Kidney epithelial cell (primary cell): ENCODE data around the gene LIMK1. TPM values are rescaled to one million over a fixed set of nuclear protein-coding genes. Genes with fewer than 3 reads are reported as not detected.
A peak's percentile ranks its signal among the peaks of the same experiment; 100 is the strongest.

Experiments
- DNase-seq: peaks from one replicate; pipeline ENCODE4 v3.0.0-alpha.2; 2010; ENCODE audit warnings: low read depth
- H3K27me3 ChIP-seq: 2 replicates; pipeline ENCODE4 v1.6.0; 2011; ENCODE audit warnings: low read length; ENCODE audit not compliant: control insufficient read depth, insufficient read depth
- H3K36me3 ChIP-seq: 2 replicates; pipeline ENCODE4 v1.5.1; 2011; ENCODE audit warnings: low read length; ENCODE audit not compliant: control insufficient read depth, insufficient read depth
- H3K4me3 ChIP-seq: 2 replicates; pipeline ENCODE4 v1.5.1; 2011; ENCODE audit warnings: low read depth, mild to moderate bottlenecking, control low read depth, low read length
- CTCF ChIP-seq: IDR thresholded peaks from 2 replicates; pipeline ENCODE4 v1.5.1; 2011; ENCODE audit warnings: mild to moderate bottlenecking, moderate library complexity, low read length, control low read depth, inconsistent platforms; ENCODE audit not compliant: insufficient read depth, poor library complexity, severe bottlenecking
- total RNA-seq: library from RNA; depleted of rRNA; stranded (reverse); fragments of >200 nt; gene quantifications from 2 replicates; pipeline ENCODE4 v1.2.3, GENCODE V29; 2015

LIMK1 gene
- total RNA-seq, 1 donor from 2014 or later = 61.1 TPM

DNA sequence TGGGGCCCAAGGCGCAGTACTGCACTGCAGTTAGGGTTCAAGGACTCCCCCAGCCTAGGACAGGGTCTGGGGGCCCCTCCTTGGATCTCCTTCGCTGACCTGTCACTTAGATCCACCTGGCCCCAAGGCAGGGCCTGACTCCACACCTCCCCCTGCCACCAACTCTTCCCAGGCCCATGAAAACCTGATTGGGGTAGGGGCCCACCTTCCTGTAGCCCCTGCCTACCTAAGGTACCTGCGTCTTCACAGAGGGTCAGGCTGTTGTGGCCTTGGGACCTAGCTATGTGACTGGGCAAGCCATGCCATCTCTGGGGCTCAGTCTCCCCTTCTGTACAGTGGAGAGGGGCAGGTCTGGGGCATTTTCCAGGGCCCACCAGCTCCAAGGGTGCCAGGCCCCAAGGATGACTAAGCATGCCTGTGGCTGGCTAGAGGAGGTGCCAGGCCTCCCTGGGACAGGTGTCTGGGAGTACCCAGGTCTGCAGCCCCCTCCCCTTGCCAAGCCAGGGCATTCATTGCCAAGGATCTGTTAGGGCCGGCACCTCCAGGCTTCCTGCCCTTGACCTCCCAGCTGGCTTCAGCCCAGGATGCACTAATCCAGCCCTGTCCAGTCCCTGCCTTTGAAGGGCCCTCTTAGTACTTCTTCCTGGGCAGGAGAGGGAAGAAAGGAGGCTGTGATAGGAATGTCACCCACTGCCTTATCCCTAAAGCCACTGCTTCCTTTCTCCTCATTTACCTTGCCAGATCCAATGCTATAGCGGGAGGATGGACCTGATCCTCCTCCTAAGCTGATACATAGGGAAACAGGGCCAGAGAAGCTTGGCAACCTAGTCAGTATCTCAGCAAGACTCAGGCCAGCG lies 1.3 kb downstream of the LIMK1 start:
- DNase-seq = no peak
- peak overlapping the region; percentile 77 for H3K4me3 ChIP-seq
- no peak for TF ChIP-seq CTCF
- peaks cover 5% of the 10 kb centered on the region for H3K36me3 ChIP-seq
- no peaks in the 10 kb centered on the region for H3K27me3 ChIP-seq

DNA sequence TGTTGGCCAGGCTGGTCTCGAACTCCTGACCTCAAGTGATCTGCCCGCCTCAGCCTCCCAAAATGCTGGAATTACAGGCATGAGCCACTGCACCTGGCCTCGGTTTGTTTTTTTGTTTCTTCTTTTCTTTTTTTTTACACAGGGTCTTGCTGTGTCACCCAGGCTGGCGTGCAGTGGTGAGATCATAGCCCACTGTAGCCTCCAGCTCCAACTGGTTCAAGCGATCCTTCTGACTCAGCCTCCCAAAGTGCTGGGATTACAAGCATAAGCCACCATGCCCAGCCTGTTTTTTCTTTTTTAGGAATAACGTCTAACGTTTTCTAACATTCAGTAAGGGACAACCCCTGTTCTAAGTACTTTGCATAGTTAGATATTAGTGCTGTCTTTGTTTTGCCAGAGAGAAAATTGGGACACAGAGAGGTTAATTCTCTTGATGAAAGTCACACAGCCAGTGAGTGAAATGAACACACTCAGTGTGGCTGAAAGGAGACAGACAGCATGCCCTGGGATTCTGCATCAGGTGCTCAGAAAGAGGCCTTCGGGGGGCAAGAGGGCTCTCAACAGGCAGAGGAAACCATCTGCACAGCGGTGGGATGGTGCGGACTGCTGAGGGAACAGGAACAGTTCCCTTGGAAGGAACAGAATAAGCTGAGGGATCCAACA lies 4.3 kb downstream of the LIMK1 start:
- peaks cover 5% of the 10 kb centered on the region for H3K36me3 ChIP-seq
- no peak for TF ChIP-seq CTCF
- no peak for DNase-seq
- H3K27me3 ChIP-seq = no peaks in the 10 kb centered on the region
- no peak overlapping the region for H3K4me3 ChIP-seq

DNA sequence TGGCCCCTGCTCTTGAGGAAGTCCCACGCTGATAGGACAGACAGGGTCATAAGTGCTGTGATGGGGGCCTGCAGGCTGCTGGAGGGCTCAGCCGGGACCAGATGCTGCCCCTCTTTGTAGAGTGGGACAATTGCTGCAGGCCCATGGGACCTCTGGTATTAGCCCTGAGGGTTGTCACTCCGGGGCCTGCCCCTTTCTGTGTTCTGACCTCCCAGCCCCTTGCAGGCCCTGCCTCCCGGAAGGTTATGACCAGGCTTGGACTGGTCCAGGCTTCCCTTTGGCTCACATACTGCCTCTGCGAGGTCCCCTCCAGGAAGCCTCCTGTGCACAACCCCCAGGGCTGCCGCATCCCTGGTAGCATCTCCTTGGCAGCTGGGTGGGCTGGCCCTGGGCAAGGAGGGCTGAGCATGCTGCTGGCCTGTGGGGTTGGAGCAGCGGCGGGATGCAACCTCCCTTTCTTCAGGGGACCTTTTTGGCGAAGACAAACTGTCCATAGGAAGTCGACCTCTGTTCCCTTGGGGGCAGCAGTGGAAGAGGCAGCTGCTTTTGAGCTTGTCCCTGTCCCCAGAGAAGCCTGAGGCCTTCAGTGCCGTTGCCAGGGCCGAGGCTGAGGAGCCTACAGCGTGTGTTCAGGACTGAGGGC lies 8.8 kb downstream of the LIMK1 start:
- H3K36me3 ChIP-seq = peaks cover 6% of the 10 kb centered on the region

GRCh38 chr7:74092964-74093471 lies 9.4 kb downstream of the LIMK1 start:
- no peak for DNase-seq
- Histone ChIP-seq H3K27me3 (no peaks in the 10 kb centered on the region), H3K36me3 (peaks cover 6% of the 10 kb centered on the region), H3K4me3 (no peak overlapping the region)
- no peak for TF ChIP-seq CTCF

More for the DNA sequence above, 8.8 kb downstream of the LIMK1 start:
- H3K4me3 ChIP-seq = no peak overlapping the region
- no peak for TF ChIP-seq CTCF
- DNase-seq = no peak
- no peaks in the 10 kb centered on the region for H3K27me3 ChIP-seq

- no peak overlapping the region for H3K4me3 ChIP-seq
- TF ChIP-seq CTCF = no peak
- no peak for DNase-seq
- no peaks in the 10 kb centered on the region for H3K27me3 ChIP-seq
- H3K36me3 ChIP-seq = peaks cover 6% of the 10 kb centered on the region
Observed at GRCh38 chr7:74093671-74094223, 10.1 kb downstream of the LIMK1 start.
